ENCODE results near the gene BRD1.
A peak's percentile ranks its signal among the peaks of the same experiment; 100 is the strongest.
"Not testable (repeated sequence)": the region's sequence is repeated elsewhere in the genome, so short reads cannot be mapped to it uniquely, and the experiment has no call there.

The BRD1 gene

GRCh38 chr22:49825944-49826602, 1.6 kb downstream of the BRD1 start:
- DNase-seq = peak; percentile 57

GRCh38 chr22:49825436-49825835, 2.2 kb downstream of the BRD1 start:
- DNase-seq = peak; percentile 73

GRCh38 chr22:49824936-49825335, 2.7 kb downstream of the BRD1 start:
- no peak for DNase-seq

- no peak for DNase-seq
These were observed 3.3 kb downstream of the BRD1 start for GRCh38 chr22:49824185-49824925.

GRCh38 chr22:49823289-49824045, 4.2 kb downstream of the BRD1 start:
- no peak for DNase-seq

- DNase-seq = not testable (repeated sequence)
These were observed 5.9 kb downstream of the BRD1 start for GRCh38 chr22:49821741-49822140.

GRCh38 chr22:49820984-49821383, 6.7 kb downstream of the BRD1 start:
- no peak for DNase-seq

- DNase-seq = no peak
These were observed 10.3 kb downstream of the BRD1 start for GRCh38 chr22:49817359-49817758.

- no peak for DNase-seq
These were observed 12.0 kb downstream of the BRD1 start for GRCh38 chr22:49815641-49816091.

- no peak for DNase-seq
These were observed 12.8 kb downstream of the BRD1 start for GRCh38 chr22:49814856-49815255.

- DNase-seq = no peak
These were observed 13.4 kb downstream of the BRD1 start for GRCh38 chr22:49814164-49814686.

GRCh38 chr22:49812838-49813237, 14.8 kb downstream of the BRD1 start:
- DNase-seq = no peak

- DNase-seq = no peak
These were observed 16.5 kb downstream of the BRD1 start for GRCh38 chr22:49811020-49811791.

- no peak for DNase-seq
These were observed 17.2 kb downstream of the BRD1 start for GRCh38 chr22:49810363-49811019.

- DNase-seq = no peak
These were observed 19.6 kb downstream of the BRD1 start for GRCh38 chr22:49807780-49808708.

- DNase-seq = no peak
These were observed 20.5 kb downstream of the BRD1 start for GRCh38 chr22:49807129-49807528.

GRCh38 chr22:49803737-49804375, 23.8 kb downstream of the BRD1 start:
- no peak for DNase-seq

- no peak for DNase-seq
These were observed 24.5 kb downstream of the BRD1 start for GRCh38 chr22:49803134-49803533.

- DNase-seq = no peak
These were observed 26.1 kb downstream of the BRD1 start for GRCh38 chr22:49801391-49802060.

Data from fibroblast of skin of right biceps (primary cell).